GM23338 (cell line): ENCODE data around the gene MAPK1. TPM values are rescaled to one million over a fixed set of nuclear protein-coding genes. Genes with fewer than 3 reads are reported as not detected.

Experiments
- ATAC-seq: fragments of 200-7000 bp; cut with Tn5 transposase; 3 replicates; pipeline ENCODE4 v1.9.1; 2020
- DNase-seq: peaks from one replicate; pipeline ENCODE4 v3.0.0-alpha.2; 2015; ENCODE audit warnings: low spot score
- H2AFZ ChIP-seq: fragments of 200-600 bp; sonication (generic); 2 replicates; pipeline ENCODE4 v1.8.0; 2016; ENCODE audit warnings: antibody characterized with exemption, mild to moderate bottlenecking, moderate library complexity
- H3F3A ChIP-seq: fragments of 200-600 bp; sonication (generic); replicated peaks from 2 replicates; pipeline ENCODE4 v1.8.0; 2017; ENCODE audit warnings: antibody characterized with exemption, mixed run types, low read depth
- H3K27ac ChIP-seq: fragments of 200-600 bp; sonication (generic); 2 replicates; pipeline ENCODE4 v1.6.1; 2016; ENCODE audit warnings: low read depth
- H3K27me3 ChIP-seq: fragments of 200-600 bp; sonication (generic); 2 replicates; pipeline ENCODE4 v1.8.0; 2016; ENCODE audit warnings: mild to moderate bottlenecking, mixed run types, moderate library complexity; ENCODE audit not compliant: insufficient read depth
- H3K36me3 ChIP-seq: fragments of 200-600 bp; sonication (generic); 2 replicates; pipeline ENCODE4 v1.8.0; 2016; ENCODE audit warnings: mild to moderate bottlenecking; ENCODE audit not compliant: insufficient read depth
- H3K4me1 ChIP-seq: fragments of 200-600 bp; sonication (generic); 2 replicates; pipeline ENCODE4 v1.8.0; 2016; ENCODE audit warnings: mild to moderate bottlenecking, moderate library complexity; ENCODE audit not compliant: insufficient read depth
- H3K4me2 ChIP-seq: fragments of 200-600 bp; sonication (generic); 2 replicates; pipeline ENCODE4 v1.7.1; 2017; ENCODE audit warnings: mixed run types
- H3K4me3 ChIP-seq: fragments of 200-600 bp; sonication (generic); 2 replicates; pipeline ENCODE4 v1.6.1; 2016; ENCODE audit warnings: mixed run types
- H3K79me2 ChIP-seq: fragments of 200-600 bp; sonication (generic); replicated peaks from 2 replicates; pipeline ENCODE4 v1.8.0; 2017; ENCODE audit warnings: mild to moderate bottlenecking; ENCODE audit not compliant: insufficient read depth
- H3K9me2 ChIP-seq: fragments of 200-600 bp; sonication (generic); 2 replicates; pipeline ENCODE4 v1.8.0; 2017; ENCODE audit not compliant: insufficient read depth
- H4K20me1 ChIP-seq: fragments of 200-600 bp; sonication (generic); replicated peaks from 2 replicates; pipeline ENCODE4 v1.8.0; 2017; ENCODE audit warnings: mild to moderate bottlenecking; ENCODE audit not compliant: insufficient read depth
- H3K27ac Mint-ChIP-seq: 2 replicates; pipeline ENCODE4 v1.8.0; 2020; ENCODE audit warnings: inconsistent platforms, mild to moderate bottlenecking, moderate library complexity, mixed read lengths
- H3K27me3 Mint-ChIP-seq: 3 replicates; pipeline ENCODE4 v1.8.0; 2022; ENCODE audit warnings: low read depth, mild to moderate bottlenecking, moderate library complexity, mixed read lengths, inconsistent platforms; ENCODE audit not compliant: insufficient read depth, poor library complexity
- H3K36me3 Mint-ChIP-seq: 3 replicates; pipeline ENCODE4 v1.8.0; 2021; ENCODE audit warnings: low read depth, mild to moderate bottlenecking, inconsistent platforms, moderate library complexity, mixed read lengths
- H3K4me1 Mint-ChIP-seq: 3 replicates; pipeline ENCODE4 v1.8.0; 2020; ENCODE audit warnings: mild to moderate bottlenecking, inconsistent platforms, mixed read lengths
- H3K4me3 Mint-ChIP-seq: 3 replicates; pipeline ENCODE4 v1.8.0; 2021; ENCODE audit warnings: moderate library complexity, mild to moderate bottlenecking, inconsistent platforms, mixed read lengths
- H3K9me3 Mint-ChIP-seq: 3 replicates; pipeline ENCODE4 v1.8.0; 2020; ENCODE audit warnings: moderate library complexity, mild to moderate bottlenecking, inconsistent platforms, mixed read lengths
- CREB1 ChIP-seq: fragments of 250-450 bp; sonication (Bioruptor Pico); IDR thresholded peaks from 2 replicates; pipeline ENCODE4 v1.5.0; 2020; ENCODE audit warnings: low read depth, mild to moderate bottlenecking, moderate library complexity
- EZH2 ChIP-seq: fragments of 200-600 bp; sonication (generic); IDR thresholded peaks from one replicate; pipeline ENCODE4 v1.8.0; 2017; ENCODE audit warnings: antibody characterized with exemption, mild to moderate bottlenecking, low read depth; ENCODE audit not compliant: unreplicated experiment
- EZH2phosphoT487 ChIP-seq: fragments of 200-600 bp; sonication (generic); IDR thresholded peaks from one replicate; pipeline ENCODE4 v1.8.1; 2018; ENCODE audit warnings: antibody characterized with exemption; ENCODE audit not compliant: unreplicated experiment
- JUNB ChIP-seq: IDR thresholded peaks from one replicate; pipeline ENCODE4 v1.6.1; 2016; ENCODE audit warnings: antibody characterized with exemption; ENCODE audit not compliant: unreplicated experiment
- NANOG ChIP-seq: IDR thresholded peaks from 2 replicates; pipeline ENCODE4 v1.6.1; 2016; ENCODE audit warnings: antibody characterized with exemption, borderline replicate concordance
- POLR2AphosphoS5 ChIP-seq: IDR thresholded peaks from 2 replicates; pipeline ENCODE4 v1.6.1; 2016; ENCODE audit warnings: antibody characterized with exemption, low read depth
- REST ChIP-seq: IDR thresholded peaks from one replicate; pipeline ENCODE4 v1.6.1; 2018; ENCODE audit warnings: antibody characterized with exemption; ENCODE audit not compliant: unreplicated experiment
- STAT1 ChIP-seq: IDR thresholded peaks from one replicate; pipeline ENCODE4 v1.6.1; 2016; ENCODE audit warnings: antibody characterized with exemption; ENCODE audit not compliant: unreplicated experiment
- ZNF114 ChIP-seq: fragments of 250-450 bp; sonication (Bioruptor Pico); IDR thresholded peaks from 2 replicates; pipeline ENCODE4 v1.5.0; 2020; ENCODE audit warnings: mild to moderate bottlenecking, moderate library complexity
- ZNF331 ChIP-seq: fragments of 250-450 bp; sonication (Bioruptor Pico); IDR thresholded peaks from 2 replicates; pipeline ENCODE4 v1.5.0; 2020; ENCODE audit warnings: low read depth, mild to moderate bottlenecking, moderate library complexity
- ZNF462 ChIP-seq: fragments of 250-450 bp; sonication (Bioruptor Pico); IDR thresholded peaks from 2 replicates; pipeline ENCODE4 v1.5.0; 2020; ENCODE audit warnings: mild to moderate bottlenecking, moderate library complexity
- polyA plus RNA-seq: library from polyadenylated mRNA; unstranded; fragments of >200 nt; fragmentation: Nextera tagmentation; extraction: Ambion mirVana; gene quantifications from 2 replicates; pipeline ENCODE4 v1.2.1, GENCODE V29; 2016
- total RNA-seq: library from RNA; depleted of rRNA; stranded (reverse); fragments of >200 nt; shearing (Covaris generic); gene quantifications from 2 replicates; pipeline ENCODE4 v1.2.3, GENCODE V29; 2014
- TF ChIP-seq, protein P1 (sequence below), 2 experiments: fragments of 200-600 bp in 1 of 2; sonication (generic) in 1 of 2; conservative IDR thresholded peaks; 2 replicates each; pipeline versions ENCODE4 v1.5.1 to v1.6.1; 2016 to 2017; ENCODE audit warnings: antibody characterized with exemption in 2 of 2, low read depth in 2 of 2, mild to moderate bottlenecking in 2 of 2, moderate library complexity in 1 of 2
- TF ChIP-seq, protein P2 (sequence below): IDR thresholded peaks from 2 replicates; pipeline ENCODE4 v1.6.1; 2016; ENCODE audit warnings: antibody characterized with exemption

The MAPK1 gene
- total and polyA plus RNA-seq, 2 experiments from 2014 or later, result 17.4 to 77.5 TPM

DNA sequence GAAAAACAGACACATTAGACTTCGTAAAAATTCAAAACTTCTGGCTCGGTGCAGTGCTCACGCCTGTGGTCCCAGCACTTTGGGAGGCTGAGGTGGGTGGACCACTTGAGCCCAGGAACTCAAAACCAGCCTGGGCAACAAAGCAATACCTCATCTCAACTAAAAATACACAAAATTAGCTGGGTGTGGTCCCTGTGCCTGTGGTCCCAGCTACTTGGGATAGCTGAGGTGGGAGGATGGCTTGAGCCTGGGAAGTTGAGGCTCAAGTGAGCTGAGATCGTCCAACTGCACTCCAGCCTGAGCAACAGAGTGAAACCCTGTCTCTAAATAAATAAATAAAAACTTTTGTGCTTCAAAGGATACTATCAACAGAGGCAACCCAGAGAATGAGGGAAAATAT, 155.6 kb downstream of the MAPK1 start:
- Histone ChIP-seq H3F3A (0 out of 2 replicates have a peak, but pooled peaks cover 4% of the 10 kb centered on the region), H3K9me2 (no peaks in the 10 kb centered on the region), H3K4me3 (no peak overlapping the region), H4K20me1 (no peaks in the 10 kb centered on the region), H3K79me2 (no peaks in the 10 kb centered on the region), H3K27ac (no peak overlapping the region), H3K4me2 (no peak overlapping the region), H3K4me1 (no peaks in the 10 kb centered on the region), H2AFZ (no peak overlapping the region), H3K36me3 (no peaks in the 10 kb centered on the region), H3K27me3 (no peaks in the 10 kb centered on the region)
- Mint-ChIP-seq H3K9me3 (no peaks in the 10 kb centered on the region), H3K27ac (no peak overlapping the region), H3K27me3 (peaks cover 3% of the 10 kb centered on the region), H3K4me3 (no peak overlapping the region), H3K4me1 (peaks cover 4% of the 10 kb centered on the region; the same call in 2 of the 3 replicates), H3K36me3 (no peaks in the 10 kb centered on the region)
- DNase-seq (no peak), ATAC-seq (no peak)
- TF ChIP-seq STAT1, result no peak
- TF ChIP-seq, protein P1, sequence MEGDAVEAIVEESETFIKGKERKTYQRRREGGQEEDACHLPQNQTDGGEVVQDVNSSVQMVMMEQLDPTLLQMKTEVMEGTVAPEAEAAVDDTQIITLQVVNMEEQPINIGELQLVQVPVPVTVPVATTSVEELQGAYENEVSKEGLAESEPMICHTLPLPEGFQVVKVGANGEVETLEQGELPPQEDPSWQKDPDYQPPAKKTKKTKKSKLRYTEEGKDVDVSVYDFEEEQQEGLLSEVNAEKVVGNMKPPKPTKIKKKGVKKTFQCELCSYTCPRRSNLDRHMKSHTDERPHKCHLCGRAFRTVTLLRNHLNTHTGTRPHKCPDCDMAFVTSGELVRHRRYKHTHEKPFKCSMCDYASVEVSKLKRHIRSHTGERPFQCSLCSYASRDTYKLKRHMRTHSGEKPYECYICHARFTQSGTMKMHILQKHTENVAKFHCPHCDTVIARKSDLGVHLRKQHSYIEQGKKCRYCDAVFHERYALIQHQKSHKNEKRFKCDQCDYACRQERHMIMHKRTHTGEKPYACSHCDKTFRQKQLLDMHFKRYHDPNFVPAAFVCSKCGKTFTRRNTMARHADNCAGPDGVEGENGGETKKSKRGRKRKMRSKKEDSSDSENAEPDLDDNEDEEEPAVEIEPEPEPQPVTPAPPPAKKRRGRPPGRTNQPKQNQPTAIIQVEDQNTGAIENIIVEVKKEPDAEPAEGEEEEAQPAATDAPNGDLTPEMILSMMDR (conservative IDR thresholded peaks at IDR 0.05; ENCODE audit: low read depth in 2 of 2), result no peak
- TF ChIP-seq EZH2, result no peak
- TF ChIP-seq NANOG, result no peak
- TF ChIP-seq ZNF114 (CRISPR knock-in tag), result no peak
- TF ChIP-seq POLR2AphosphoS5, result no peak
- no peak for TF ChIP-seq REST
- TF ChIP-seq CREB1, result no peak
- no peak for TF ChIP-seq EZH2phosphoT487
- no peak for TF ChIP-seq ZNF331
- TF ChIP-seq ZNF462 (CRISPR knock-in tag), result no peak
- no peak for TF ChIP-seq JUNB
- TF ChIP-seq, protein P2, sequence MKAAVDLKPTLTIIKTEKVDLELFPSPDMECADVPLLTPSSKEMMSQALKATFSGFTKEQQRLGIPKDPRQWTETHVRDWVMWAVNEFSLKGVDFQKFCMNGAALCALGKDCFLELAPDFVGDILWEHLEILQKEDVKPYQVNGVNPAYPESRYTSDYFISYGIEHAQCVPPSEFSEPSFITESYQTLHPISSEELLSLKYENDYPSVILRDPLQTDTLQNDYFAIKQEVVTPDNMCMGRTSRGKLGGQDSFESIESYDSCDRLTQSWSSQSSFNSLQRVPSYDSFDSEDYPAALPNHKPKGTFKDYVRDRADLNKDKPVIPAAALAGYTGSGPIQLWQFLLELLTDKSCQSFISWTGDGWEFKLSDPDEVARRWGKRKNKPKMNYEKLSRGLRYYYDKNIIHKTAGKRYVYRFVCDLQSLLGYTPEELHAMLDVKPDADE, result no peak
